GM18870 (cell line): ENCODE results near the gene DOCK2.

Experiments
- ATAC-seq: cut with Tn5 transposase; IDR thresholded peaks from one replicate; pipeline ENCODE4 v1.9.1; 2021; ENCODE audit warnings: moderate library complexity; ENCODE audit not compliant: unreplicated experiment

Gene DOCK2

DNA sequence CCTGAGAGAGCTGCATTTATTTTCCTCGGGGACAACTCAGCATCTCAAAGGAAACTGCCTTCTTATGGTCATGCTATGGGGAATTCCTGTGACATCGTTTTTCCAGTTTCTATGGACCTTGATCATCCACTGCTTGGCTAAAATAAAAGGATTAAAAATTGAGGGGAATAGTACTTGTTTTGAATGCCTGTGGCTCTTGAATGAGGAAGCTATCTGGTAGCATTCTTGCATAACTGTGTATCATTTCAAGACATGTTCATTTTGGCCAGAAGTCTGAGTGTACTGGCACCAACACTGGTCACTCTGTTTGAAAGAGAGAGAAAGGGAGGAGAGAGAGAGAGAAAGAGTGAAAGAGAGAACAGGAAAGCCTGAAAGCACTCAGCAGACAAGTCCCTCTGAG is 116.7 kb downstream of the DOCK2 start:
- ATAC-seq = no peak

DNA sequence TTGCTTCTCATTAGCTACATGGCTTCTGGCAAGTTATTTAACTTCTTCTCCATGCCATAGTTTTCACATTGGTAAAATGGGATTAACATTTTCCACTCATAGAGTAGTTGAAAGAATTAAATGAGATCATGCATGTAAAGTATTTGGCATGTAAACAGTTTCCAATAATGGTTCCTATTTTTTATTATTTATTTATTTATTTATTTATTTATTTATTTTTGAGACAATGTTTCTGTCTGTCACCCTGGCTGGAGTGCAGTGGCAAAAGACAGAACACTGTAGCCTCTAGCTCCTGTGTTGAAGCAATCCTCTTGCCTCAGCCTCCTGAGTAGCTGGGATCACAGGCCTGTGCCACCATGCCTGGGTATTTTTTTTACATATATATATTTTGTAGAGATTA is 117.7 kb downstream of the DOCK2 start:
- ATAC-seq = no peak

DNA sequence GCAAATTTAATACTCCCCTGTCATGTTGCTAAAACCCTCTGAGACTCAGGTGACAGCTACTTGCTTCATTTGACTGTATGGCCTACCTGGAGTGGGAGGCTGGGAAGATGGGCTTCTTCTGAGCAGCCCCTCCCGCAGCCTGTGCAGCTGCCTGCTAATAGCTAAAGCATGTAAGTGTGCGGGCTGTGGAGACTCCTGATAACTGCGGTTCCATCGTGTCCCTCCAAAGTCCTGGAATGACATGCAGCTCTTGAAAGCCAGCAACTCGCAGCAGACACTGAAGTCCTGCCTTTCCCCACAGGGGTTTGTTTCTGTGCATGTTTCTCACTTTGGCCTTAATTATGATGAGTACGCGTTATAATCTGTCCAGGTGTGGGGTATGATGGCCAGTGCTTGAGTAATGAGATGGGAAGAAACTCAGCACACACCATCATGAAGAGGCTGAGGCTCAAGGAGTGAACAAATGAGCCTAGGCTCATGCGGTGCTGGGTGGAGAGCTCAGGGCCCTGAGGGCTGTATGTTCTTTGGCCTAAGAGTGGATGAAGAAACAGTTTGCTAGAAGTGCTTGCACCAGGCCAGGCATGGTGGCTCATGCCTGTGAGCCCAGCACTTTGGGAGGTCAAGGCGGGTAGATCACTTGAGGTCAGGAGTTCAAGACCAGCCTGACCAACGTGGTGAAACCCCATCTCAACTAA is 119.1 kb downstream of the DOCK2 start:
- no peak for ATAC-seq

DNA sequence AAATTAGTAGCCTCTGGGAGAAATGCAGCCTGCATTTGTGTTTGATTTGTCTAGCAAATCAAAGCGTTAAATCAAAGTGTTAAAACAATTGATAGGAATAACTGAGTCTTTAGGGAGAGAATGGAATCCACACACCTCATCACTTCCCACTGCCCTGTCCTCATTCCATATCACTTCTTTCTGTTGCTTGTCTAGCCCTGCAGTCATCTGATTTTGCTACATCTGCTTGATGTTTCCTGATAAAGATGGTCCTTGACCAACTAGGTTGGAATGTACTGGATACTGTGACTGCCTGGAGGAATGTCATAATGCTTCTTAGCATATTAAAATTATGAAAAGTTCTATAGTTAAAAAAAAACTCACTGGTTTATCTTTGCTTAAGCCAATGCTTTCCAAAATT is 119.9 kb downstream of the DOCK2 start:
- ATAC-seq = no peak

DNA sequence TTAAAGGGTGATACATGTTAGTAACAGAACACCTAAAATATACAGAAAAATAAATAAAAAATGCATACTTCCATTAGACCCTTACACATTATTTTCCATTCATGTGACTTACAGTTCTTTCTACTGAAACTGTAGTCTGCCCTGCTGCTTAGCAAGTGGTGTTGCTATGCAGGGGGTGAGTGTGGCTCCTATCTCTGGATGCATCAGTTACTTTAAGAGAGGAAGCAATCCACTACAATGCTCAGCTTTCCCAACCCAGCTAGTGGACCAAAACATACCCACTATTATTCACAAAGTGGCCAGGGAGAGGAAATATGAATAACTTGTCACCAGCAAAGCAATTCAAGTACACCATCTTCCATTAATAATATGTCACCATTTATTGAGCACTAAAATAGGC is 121.8 kb downstream of the DOCK2 start:
- no peak for ATAC-seq

DNA sequence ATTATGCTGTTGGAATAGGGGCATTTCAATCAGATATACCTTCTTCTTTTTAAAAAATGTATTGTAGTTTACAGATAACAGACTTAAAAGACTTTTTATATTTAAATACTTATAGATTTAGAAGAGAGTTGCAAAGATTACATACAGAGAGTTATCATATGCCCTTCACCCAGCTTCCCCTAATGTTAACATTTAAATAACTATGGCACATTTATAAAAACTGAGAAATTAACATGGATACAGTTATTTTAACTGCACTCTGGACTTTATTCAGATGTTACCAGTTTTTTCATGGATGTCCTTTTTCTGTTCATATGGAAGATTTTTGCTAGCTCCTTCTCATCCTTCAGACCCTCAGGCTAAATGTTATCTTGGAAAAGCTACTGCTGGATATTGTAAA is 123.2 kb downstream of the DOCK2 start:
- no peak for ATAC-seq

DNA sequence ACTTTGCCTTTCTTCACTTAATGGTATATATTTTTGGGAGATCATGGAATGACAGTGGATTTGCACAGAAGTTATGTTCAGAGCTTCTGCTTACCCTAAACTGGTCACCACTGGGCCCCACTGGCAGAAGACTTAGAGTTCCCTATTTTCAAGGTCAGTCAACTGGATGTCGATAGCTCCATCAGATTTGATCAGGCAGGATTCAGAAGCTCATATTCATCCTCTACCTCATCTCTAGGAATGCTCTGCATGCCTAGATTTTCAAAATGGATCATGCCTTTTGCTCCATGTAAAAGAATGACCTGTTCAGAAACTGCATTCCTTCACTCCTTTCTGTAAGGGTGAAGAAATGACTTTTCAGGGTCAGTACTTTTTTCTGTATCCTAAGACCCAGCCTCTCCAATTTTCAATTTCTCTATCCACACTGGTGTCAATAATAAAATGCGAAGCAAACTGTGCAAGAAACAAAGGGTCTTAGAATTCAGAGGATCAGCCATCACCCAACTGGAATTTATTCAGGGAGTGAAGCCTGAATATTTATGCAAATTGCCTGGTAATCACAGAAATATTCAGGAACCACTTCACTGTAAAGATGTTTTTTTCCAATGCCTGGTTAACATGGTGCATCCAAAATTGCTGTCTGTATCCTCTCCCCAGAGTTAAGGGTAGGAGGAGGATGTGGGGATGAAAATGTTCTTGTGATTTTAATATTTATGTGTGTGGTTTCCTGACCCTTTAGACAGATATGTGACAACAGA is 125.4 kb downstream of the DOCK2 start:
- ATAC-seq = no peak

DNA sequence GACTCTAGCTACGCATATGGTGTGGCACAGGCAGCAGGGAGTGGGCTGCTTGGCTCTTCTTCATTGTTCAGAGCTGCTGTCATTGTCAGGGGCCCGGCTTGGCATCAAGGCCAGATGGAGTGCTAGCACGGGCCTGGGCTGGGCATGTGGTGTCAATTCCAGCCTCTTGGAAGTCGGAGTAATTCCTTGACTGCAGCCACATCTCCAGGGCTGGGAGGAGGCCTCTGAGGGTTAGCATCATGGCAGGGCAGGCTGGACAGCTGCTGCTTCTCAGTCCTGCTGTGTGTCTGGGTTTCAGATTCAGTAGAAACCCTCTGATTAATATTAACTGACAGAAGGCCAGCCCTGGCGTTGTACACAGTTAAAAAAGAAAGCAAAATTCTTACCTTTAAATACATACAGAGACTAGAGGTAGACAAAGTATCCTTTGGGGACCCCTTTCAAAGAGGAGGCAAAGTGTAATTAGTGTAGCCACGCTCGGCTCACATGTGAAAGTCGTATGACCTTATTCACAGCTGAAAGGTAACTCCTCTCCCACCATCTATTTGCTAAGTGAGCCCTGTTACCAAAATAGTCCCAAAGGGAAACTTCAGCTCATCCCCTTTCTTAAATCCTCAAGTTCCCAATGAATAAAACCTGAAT is 126.4 kb downstream of the DOCK2 start:
- peak; percentile 87 for ATAC-seq

DNA sequence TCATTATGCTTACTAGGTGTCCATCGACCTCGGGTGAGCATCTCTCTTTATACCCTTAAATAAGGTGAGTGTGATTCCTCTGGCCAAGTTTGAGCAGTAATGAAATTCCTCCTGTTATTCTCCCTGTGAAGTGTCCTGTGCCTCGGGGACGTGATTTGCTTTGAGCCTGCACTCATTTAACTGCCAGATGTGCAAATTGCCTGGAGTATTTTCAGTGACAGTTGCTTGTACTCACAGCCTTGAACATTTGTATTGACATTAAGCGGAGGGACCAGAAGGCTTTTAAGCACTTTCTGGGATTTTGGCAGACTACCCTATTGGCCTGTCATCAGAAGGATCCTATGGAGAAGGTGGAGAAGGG is 126.9 kb downstream of the DOCK2 start:
- ATAC-seq = no peak

DNA sequence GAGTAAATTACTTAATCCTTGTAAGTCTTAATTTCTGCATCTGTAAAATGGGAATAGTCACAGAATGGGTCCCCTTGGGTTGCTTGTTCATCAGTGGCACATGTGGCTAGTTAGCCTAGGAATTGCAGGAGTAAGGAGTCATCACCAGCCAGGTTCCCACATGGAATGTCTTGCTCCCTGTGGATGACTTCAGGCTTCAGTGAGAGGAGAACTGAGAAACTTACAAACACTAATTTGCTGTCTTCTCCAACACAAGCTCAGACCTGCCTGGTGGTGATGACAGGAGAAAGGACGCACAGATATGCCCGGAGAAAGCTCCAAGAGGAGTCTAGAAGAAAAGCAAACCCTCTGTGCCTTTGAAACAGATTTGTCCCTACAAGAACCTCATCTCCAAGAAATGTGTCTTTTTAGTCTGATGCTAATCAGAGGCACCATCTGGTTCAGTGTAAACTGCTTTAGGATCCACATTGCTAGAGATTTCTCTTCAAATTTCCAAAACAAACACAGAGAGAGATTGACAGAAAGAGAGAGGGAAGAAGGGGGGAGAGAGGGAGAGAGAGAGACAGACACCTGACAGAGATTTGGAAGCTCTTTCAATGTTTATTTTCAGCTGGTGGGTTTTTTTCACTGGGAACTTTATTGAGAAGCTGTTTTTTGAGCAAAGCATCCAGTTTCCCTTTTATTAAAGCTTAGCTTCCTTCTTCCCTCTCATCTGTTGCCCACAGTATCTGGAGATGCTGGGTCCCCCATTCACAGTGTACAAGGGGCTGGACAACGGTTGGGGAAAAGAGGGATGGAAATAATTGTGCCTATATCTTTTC is 128.3 kb downstream of the DOCK2 start:
- ATAC-seq = no peak

DNA sequence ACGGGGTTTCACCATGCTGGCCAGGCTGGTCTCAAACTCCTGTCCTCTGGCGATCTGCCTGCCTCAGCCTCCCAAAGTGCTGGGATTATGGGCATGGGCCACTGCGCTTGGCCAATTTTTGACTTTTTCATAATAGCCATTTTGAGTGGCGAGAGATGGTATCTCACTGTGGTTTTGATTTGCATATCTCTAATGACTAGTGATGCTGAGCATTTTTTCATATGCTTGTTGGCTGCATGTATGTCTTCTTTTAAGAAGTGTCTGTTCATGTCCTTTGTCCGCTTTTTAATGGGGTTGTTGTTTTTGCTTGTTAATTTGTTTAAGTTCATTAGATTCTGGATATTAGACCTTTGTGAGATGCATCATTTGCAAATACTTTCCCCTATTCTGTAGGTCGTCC is 129.9 kb downstream of the DOCK2 start:
- peak; percentile 33 for ATAC-seq

DNA sequence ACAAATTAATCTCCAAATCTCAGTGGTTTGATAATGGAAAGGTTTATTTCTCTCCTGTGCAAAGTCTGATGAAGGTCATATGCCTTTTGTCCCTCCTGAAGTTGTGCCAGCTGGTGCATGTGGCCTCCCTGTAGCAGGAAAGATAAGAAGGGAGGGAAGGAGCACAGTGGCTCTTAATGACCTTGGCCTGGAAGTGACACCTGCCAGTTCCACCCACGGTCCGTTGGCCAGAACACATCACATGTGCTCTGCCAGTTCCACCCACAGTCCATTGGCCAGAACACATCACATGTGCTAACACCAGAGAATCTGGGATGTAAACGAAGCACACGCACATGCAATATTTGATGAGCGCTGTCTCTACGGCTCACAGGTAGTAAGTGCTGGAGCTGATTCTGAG is 130.9 kb downstream of the DOCK2 start:
- ATAC-seq = no peak

DNA sequence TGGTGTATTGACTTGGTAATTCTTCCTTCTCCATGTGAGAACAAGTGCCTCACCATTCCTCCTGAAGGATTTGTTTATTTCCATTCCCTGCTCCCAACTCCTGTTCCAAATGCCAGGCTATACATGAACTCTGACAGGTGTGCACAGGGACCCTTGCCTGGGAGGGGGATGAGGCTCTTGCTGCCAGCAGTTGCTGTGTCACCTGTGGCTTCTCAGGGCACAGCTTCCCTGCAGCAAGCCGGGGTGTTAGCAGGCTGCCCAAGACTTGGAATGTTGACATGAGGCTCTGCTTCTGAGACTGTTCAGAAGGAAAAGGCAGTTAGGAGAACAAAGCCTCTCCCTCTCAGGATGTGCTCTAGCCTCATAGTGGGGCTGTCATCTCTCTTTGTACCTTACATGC is 131.3 kb downstream of the DOCK2 start:
- no peak for ATAC-seq

DNA sequence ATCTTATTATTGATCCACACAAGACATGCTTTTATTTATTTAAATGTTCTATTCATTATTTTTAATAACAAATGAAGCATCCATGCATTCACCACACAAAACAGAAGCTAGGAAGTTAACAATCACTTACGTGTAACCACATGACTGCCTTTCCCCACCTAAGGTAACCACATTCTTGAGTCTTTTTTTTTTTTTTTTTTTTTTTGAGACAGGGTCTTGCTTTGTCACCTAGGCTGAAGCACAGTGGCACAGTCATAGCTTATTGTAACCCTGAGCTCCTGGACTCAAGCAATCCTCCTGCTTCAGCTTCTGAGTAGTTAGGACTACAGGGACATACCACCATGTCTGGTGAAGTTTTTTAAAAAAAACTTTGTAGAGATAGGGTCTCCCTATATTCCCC is 133.0 kb downstream of the DOCK2 start:
- ATAC-seq = no peak

DNA sequence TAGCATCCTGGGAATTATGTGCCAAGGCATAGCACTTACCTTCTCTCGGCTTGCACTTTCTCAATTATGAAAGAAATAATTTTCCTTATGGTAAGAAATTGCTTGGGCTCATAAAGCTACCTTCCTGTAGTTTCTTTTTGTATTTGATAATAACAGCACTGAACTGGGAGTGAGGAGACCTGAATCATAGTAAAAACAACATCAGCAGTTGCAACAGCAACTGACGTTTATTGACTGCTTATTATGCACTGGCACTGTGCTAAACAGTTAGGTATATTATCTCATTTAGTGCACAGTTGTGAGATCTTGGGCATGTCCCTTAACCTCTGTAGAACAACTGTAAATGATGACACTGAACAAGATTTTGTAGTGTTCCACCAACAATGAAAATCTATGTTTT is 135.2 kb downstream of the DOCK2 start:
- ATAC-seq = no peak

DNA sequence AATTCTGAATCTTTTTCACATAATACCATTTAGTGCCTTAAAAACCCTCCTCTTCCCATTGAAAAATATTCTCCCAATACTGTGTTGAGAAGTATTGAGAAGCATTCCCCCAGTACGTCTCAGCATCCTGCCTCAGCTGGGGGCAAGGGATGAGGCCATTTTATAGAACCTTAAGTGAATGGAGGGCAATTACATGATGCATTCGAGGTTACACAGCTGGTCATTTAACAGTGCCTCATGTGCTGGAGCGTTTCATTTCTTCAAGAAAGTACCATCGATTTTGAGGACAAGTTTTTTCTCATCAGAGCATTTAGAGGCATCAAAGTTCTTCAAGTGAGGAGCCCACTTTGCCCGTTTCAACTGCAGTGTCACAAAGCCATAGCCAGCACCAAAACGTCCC is 135.6 kb downstream of the DOCK2 start:
- no peak for ATAC-seq

DNA sequence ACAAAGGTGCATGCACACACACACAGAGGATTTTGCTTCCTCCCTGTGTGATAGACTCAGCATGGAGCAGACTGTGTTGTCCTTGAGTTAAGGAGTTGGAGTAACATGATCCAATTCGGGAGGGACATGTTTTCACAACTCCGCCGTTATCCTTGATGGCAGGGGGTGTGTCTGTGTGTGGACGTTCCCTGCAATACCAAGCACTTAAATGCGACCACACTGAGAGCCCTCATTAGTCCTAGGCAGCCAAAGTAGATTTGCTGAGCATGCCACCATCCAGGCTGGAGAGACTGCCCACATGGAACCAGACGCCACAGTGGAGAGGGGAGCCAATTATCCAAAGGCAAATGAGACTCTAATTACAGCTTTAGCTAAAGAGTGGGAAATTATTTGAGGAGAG is 140.1 kb downstream of the DOCK2 start:
- no peak for ATAC-seq

DNA sequence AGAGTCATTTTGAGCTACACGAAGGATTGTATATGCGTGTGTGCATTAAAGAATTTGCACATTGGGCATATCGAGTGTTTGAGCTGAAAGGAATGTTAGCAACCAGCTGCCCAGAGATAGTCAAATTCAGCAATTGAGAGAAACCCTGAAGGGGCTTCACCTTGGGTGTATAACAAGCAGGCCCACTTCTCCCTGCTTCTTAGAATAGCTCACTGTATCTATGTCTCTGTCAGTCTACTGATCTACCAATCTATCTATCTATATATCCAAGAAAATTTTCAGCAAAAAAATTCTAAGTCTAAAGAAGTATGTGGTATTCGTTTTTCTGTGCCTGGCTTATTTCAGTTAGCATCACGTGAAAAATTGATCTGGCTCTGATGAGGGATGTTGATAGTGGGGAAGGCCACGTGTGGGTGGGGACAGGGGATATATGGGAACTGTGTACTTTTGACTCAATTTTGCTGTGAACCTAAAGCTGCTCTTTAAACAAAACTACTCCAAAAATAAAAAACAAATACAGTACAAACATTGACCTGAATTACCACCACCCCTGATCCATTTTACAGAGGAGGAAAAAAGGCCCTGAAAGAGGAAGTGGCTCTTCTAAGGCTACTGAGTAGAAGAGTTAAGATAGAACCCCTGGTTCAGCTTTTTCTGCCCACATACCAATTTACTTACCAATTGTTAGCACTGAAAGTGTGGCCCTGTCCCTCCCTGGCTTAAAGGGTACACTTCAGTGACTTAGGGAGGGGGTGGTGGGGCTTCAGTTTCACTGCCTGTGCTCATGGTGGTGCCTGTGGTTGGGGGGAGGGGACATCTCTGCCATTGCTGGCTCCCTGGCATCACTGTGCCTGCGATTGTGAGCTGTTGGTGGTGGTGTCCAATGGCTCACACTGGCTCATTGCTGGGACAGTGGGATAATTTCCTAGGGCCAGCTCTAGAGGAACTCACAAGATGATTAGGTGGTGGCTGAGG is 141.8 kb downstream of the DOCK2 start:
- peak; percentile 96 for ATAC-seq

DNA sequence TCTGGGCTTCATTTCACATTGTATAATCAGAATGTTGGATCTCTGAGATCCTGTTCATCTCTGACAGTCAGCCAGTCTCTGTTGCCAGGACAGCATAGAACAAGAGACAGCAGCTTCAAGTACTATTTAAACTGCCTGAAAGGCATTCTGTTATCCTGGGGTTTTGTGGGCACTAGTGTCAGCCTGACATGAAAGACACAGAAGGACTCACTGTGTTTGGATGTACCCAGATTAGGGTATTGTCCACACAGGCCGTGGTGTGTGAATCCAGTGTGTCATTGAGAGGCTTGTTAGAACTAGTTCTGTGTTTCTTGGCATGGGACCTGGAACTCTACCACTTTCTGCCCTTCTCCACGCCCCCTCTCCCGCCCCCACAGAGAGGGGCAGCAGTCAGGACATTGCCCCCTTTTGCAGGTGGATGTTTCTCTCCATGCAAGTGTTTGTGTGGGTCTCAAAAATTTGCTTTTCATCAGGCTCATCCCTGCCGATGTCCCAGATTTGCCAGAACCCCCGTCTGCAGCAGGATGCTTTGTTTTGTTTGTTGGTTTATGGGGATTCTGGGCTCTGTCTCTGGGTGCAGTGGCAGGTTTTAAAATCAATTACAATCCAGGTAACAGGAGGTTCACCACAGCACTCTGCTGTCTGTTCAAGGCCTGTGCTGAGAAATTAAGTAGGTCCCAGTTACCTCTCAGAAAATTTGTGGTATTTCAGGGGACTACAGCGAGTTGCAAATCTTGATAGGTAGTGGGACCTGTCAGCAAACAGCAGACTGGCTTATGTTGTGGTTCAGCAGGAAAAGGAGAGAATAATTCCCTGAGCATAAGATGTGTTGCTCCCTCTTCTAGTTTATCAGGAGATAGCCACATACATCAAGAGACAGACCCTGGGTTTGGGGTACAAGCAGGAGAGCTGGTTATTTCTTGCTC is 144.6 kb downstream of the DOCK2 start:
- no peak for ATAC-seq
